ENCODE results near the gene HEATR9.

The HEATR9 gene

DNA sequence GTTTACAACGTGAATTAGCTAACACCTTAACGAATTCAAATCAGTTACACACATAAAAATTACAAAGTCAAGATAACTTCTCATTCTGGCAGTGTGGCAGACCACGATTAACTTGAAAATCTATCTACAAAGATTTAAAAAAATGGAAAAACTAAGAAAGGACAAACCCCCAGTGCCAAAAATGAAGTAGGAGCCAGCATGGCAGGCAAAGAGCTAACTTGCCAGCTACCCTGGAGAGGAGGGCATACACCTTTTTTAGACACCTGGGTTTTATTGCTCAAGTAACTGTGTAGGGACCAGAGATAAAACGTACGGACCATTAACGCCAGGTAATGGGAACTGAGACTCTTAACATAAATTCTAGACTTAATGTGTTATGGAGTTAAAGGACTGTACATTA, 56.9 kb downstream of the HEATR9 start:
- Histone ChIP-seq H2AFZ (ENCODE audit: low read depth, low read length) (no peak overlapping the region), H4K20me1 (ENCODE audit: insufficient read depth, low read length) (peaks cover 62% of the 10 kb centered on the region), H3K4me3 (ENCODE audit: low read length) (no peak overlapping the region), H3K9ac (ENCODE audit: low read length) (no peak overlapping the region), H3K36me3 (replicated peaks; ENCODE audit: low read depth, low read length) (peaks cover 18% of the 10 kb centered on the region), H3K27ac (ENCODE audit: low read length) (no peak overlapping the region), H3K4me2 (ENCODE audit: low read length) (no peak overlapping the region), H3K27me3 (ENCODE audit: low read depth, low read length) (peaks cover 14% of the 10 kb centered on the region), H3K9me3 (ENCODE audit: insufficient read depth, low read length) (no peaks in the 10 kb centered on the region), H3K4me1 (ENCODE audit: low read length) (peaks cover 20% of the 10 kb centered on the region), H3K79me2 (ENCODE audit: low read length) (peaks cover 75% of the 10 kb centered on the region)
- TF ChIP-seq, protein P1, sequence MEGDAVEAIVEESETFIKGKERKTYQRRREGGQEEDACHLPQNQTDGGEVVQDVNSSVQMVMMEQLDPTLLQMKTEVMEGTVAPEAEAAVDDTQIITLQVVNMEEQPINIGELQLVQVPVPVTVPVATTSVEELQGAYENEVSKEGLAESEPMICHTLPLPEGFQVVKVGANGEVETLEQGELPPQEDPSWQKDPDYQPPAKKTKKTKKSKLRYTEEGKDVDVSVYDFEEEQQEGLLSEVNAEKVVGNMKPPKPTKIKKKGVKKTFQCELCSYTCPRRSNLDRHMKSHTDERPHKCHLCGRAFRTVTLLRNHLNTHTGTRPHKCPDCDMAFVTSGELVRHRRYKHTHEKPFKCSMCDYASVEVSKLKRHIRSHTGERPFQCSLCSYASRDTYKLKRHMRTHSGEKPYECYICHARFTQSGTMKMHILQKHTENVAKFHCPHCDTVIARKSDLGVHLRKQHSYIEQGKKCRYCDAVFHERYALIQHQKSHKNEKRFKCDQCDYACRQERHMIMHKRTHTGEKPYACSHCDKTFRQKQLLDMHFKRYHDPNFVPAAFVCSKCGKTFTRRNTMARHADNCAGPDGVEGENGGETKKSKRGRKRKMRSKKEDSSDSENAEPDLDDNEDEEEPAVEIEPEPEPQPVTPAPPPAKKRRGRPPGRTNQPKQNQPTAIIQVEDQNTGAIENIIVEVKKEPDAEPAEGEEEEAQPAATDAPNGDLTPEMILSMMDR (IDR thresholded peaks at IDR 0.05; ENCODE audit: low read depth, low read length) = no peak
- TF ChIP-seq EZH2phosphoT487 (IDR thresholded peaks at IDR 0.05; ENCODE audit: low read depth) = no peak

DNA sequence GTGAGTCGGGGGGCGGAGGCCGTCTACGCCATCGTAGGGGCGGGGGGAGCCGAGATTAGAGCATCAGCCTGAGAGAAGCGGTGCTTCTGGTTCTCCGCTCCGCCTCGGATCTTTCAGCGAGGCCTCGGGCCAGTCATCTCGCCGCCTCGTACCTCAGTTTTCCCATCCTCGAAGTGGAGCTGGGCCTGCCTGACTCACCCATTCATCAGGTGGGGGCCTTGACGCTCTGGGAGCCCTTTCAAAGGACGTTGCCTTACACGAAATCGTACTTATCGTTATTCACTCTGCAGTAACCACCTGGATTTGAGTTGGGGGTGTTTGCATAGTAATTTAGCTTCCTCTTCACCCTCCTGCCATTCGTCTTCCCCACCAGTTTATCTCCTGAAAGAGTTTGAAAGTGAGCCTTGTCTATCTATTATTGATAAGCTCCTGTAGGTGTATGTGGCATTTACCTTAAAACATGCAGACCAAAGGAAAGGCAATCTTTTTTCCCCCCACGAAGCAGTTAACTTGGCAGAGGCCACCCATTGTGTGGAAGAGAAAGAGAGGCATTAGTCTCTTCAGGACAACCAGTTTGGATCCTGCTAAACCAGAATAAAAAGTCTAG, 58.7 kb downstream of the HEATR9 start:
- peak overlapping the region; percentile 76 for H3K27ac ChIP-seq (ENCODE audit: low read length)
- no peak overlapping the region for H2AFZ ChIP-seq (ENCODE audit: low read depth, low read length)
- peaks cover 45% of the 10 kb centered on the region for H4K20me1 ChIP-seq (ENCODE audit: insufficient read depth, low read length)
- H3K9ac ChIP-seq (ENCODE audit: low read length) = peak overlapping the region; percentile 98
- H3K4me3 ChIP-seq (ENCODE audit: low read length) = peak overlapping the region; percentile 98
- H3K36me3 ChIP-seq (replicated peaks; ENCODE audit: low read depth, low read length) = peaks cover 18% of the 10 kb centered on the region
- peaks cover 21% of the 10 kb centered on the region for H3K27me3 ChIP-seq (ENCODE audit: low read depth, low read length)
- peak overlapping the region; percentile 99 for H3K4me2 ChIP-seq (ENCODE audit: low read length)
- H3K79me2 ChIP-seq (ENCODE audit: low read length) = peaks cover 57% of the 10 kb centered on the region
- TF ChIP-seq EZH2phosphoT487 (IDR thresholded peaks at IDR 0.05; ENCODE audit: low read depth) = no peak
- TF ChIP-seq, protein P1 (IDR thresholded peaks at IDR 0.05; ENCODE audit: low read depth, low read length) = no peak
- H3K9me3 ChIP-seq (ENCODE audit: insufficient read depth, low read length) = no peaks in the 10 kb centered on the region
- peaks cover 23% of the 10 kb centered on the region for H3K4me1 ChIP-seq (ENCODE audit: low read length)

DNA sequence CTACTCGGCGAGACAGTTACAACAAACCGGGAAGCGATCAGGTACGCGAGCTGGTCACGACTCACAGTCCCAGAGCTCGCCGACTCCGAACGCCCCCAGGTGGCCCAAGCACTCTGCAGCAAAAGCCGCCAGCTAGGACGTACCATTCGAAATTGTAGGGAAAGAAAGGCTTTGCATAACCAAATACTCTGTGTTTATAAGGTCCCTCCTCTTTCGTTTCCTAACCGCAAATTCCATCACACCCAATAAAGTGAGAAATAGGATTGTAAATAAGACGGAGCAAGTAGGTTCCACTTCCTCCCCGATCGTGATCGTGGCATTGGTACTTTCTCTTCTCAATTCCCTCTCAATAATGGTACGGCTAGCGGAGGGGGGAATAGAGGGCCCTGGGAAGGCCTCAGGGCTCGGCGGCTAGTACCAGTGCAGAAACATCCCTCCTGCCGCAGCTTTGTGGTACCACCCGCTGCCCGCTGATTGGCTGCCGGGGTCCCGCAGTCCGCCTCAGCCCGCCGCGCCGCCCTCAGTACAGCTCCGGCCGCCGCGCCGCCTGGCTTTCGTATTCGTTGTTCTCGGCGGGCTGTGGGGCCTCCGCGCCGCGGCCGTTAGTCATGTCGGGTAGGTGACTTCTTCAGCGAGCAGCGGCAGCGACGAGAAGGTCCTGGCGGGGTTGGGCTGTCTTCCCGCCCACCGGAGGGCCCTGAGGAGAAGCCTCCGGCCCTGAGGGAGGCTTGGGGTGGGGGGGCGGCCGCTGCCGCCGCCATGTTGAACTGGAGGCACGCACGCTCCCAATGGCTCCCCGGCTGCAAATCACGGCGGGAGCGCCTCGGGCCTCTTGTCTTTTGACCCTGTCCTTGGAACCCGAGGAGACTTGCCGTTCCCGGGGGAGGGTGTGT, 59.5 kb downstream of the HEATR9 start, which contains the start of gene TAF15:
TSS of gene TAF15 (plus strand) at position 523 of the 893 bp plus-strand sequence. CDS start at position 609, 86 bp downstream.
- H3K4me2 ChIP-seq (ENCODE audit: low read length) = peak within 1 kb of the TSS; percentile 99
- peak within 1 kb of the TSS; percentile 98 for H3K9ac ChIP-seq (ENCODE audit: low read length)
- peaks cover 50% of the 10 kb centered on the region for H3K79me2 ChIP-seq (ENCODE audit: low read length)

More for the DNA sequence above, 59.5 kb downstream of the HEATR9 start, which contains the start of gene TAF15:
- Histone ChIP-seq H3K27ac (ENCODE audit: low read length) (peak within 1 kb of the TSS; percentile 76), H3K4me1 (ENCODE audit: low read length) (peaks cover 25% of the 10 kb centered on the region), H4K20me1 (ENCODE audit: insufficient read depth, low read length) (peaks cover 39% of the 10 kb centered on the region), H2AFZ (ENCODE audit: low read depth, low read length) (peak within 1 kb of the TSS; percentile 81), H3K4me3 (ENCODE audit: low read length) (peak within 1 kb of the TSS; percentile 98), H3K9me3 (ENCODE audit: insufficient read depth, low read length) (no peaks in the 10 kb centered on the region), H3K36me3 (replicated peaks; ENCODE audit: low read depth, low read length) (peaks cover 18% of the 10 kb centered on the region), H3K27me3 (ENCODE audit: low read depth, low read length) (peaks cover 21% of the 10 kb centered on the region)
- TF ChIP-seq, protein P1 (IDR thresholded peaks at IDR 0.05; ENCODE audit: low read depth, low read length) = peak; percentile 77
- no peak for TF ChIP-seq EZH2phosphoT487 (IDR thresholded peaks at IDR 0.05; ENCODE audit: low read depth)
